SK-N-SH (cell line): ENCODE measurements around the gene DIRAS1. TPM values are rescaled to one million over a fixed set of nuclear protein-coding genes. Genes with fewer than 3 reads are reported as not detected.

Experiments used
- CTCF ChIA-PET: fragments of 300-600, 350-600 bp; formaldehyde crosslinking; extraction: SDS; loops from one replicate; lab custom pipeline; 2021; lab: Yijun Ruan, JAX
- POLR2A ChIA-PET: fragments of 350-600 bp; sonication (Branson Sonifier 250); formaldehyde crosslinking; extraction: SDS; loops from one replicate; lab custom pipeline; 2020; ENCODE audit warnings: antibody characterized with exemption, inconsistent platforms; lab: Yijun Ruan, JAX
- DNase-seq: peaks from one replicate; pipeline ENCODE4 v3.0.0; 2012
- H2AFZ ChIP-seq: fragments of 200-600 bp; sonication (generic); 2 replicates; pipeline ENCODE4 v1.8.1; 2016; ENCODE audit warnings: antibody characterized with exemption, mild to moderate bottlenecking, low read depth
- H3F3A ChIP-seq: fragments of 200-600 bp; sonication (generic); replicated peaks from 2 replicates; pipeline ENCODE3; 2016; ENCODE audit warnings: antibody characterized with exemption, mild to moderate bottlenecking; ENCODE audit not compliant: insufficient read depth
- H3K27ac ChIP-seq, 2 experiments: fragments of 200-500 bp in 1 of 2; fragments of 200-600 bp in 1 of 2; sonication (Bioruptor generic) in 1 of 2; sonication (generic), shearing (Covaris generic) in 1 of 2; 2 replicates each; pipeline versions ENCODE4 v1.5.1 to v1.6.1; 2014 to 2016; ENCODE audit warnings: low read depth in 2 of 2, inconsistent platforms in 1 of 2, low read length in 1 of 2, mild to moderate bottlenecking in 1 of 2, mixed read lengths in 1 of 2
- H3K27me3 ChIP-seq: fragments of 200-600 bp; sonication (generic), shearing (Covaris generic); 2 replicates; pipeline ENCODE4 v1.6.1; 2016; ENCODE audit warnings: mixed run types; ENCODE audit not compliant: insufficient read depth
- H3K36me3 ChIP-seq, 2 experiments: fragments of 200-500 bp in 1 of 2; fragments of 200-600 bp in 1 of 2; sonication (Bioruptor generic) in 1 of 2; sonication (generic) in 1 of 2; replicated peaks in 1 of 2; 2 replicates each; pipeline versions ENCODE3 to v1.5.1; 2014 to 2016; ENCODE audit warnings: low read length in 1 of 2, mild to moderate bottlenecking in 1 of 2; ENCODE audit not compliant: insufficient read depth in 2 of 2, control insufficient read depth in 1 of 2
- H3K4me1 ChIP-seq, 2 experiments: fragments of 200-500 bp in 1 of 2; fragments of 200-600 bp in 1 of 2; sonication (Bioruptor generic) in 1 of 2; sonication (generic), shearing (Covaris generic) in 1 of 2; 2 replicates each; pipeline versions ENCODE4 v1.5.1 to v1.6.1; 2014 to 2016; ENCODE audit warnings: low read depth in 1 of 2, low read length in 1 of 2, mixed run types in 1 of 2; ENCODE audit not compliant: insufficient read depth in 2 of 2, control insufficient read depth in 1 of 2
- H3K4me2 ChIP-seq: fragments of 200-600 bp; sonication (generic), shearing (Covaris generic); 2 replicates; pipeline ENCODE4 v1.6.1; 2017; ENCODE audit warnings: mixed run types
- H3K4me3 ChIP-seq, 2 experiments: fragments of 200-500 bp in 1 of 2; fragments of 200-600 bp in 1 of 2; sonication (Bioruptor generic) in 1 of 2; sonication (generic), shearing (Covaris generic) in 1 of 2; 2 replicates each; pipeline versions ENCODE4 v1.5.1 to v1.8.1; 2014 to 2016; ENCODE audit warnings: low read depth in 2 of 2, inconsistent platforms in 1 of 2, low read length in 1 of 2, mild to moderate bottlenecking in 1 of 2, mixed read lengths in 1 of 2, moderate library complexity in 1 of 2
- H3K79me2 ChIP-seq: fragments of 200-600 bp; sonication (generic); 2 replicates; pipeline ENCODE4 v1.8.1; 2017; ENCODE audit warnings: mild to moderate bottlenecking; ENCODE audit not compliant: insufficient read depth
- H3K9ac ChIP-seq: fragments of 200-600 bp; sonication (generic); 2 replicates; pipeline ENCODE4 v1.6.1; 2017; ENCODE audit warnings: mixed run types
- H3K9me2 ChIP-seq: fragments of 200-600 bp; sonication (generic); 2 replicates; pipeline ENCODE4 v1.6.1; 2017; ENCODE audit warnings: mixed run types
- H3K9me3 ChIP-seq: fragments of 200-600 bp; sonication (generic); 2 replicates; pipeline ENCODE4 v1.6.1; 2017; ENCODE audit warnings: mixed run types, mild to moderate bottlenecking, moderate library complexity
- H4K20me1 ChIP-seq: fragments of 200-600 bp; sonication (generic); 2 replicates; pipeline ENCODE4 v1.6.1; 2017; ENCODE audit warnings: mild to moderate bottlenecking, mixed run types; ENCODE audit not compliant: insufficient read depth
- CHD2 ChIP-seq: fragments of 150-350 bp; IDR thresholded peaks from 2 replicates; pipeline ENCODE4 v1.6.1; 2018; ENCODE audit warnings: low read length; ENCODE audit not compliant: partially characterized antibody
- FOSL2 ChIP-seq: IDR thresholded peaks from 2 replicates; pipeline ENCODE4 v1.4.0; 2012; ENCODE audit warnings: low read depth, mild to moderate bottlenecking, moderate library complexity, borderline replicate concordance
- FOXJ3 ChIP-seq: sonication (generic); formaldehyde crosslinking; IDR thresholded peaks from 2 replicates; pipeline ENCODE4 v1.5.1; 2020; ENCODE audit warnings: mild to moderate bottlenecking, missing genetic modification reagents
- GATA2 ChIP-seq: sonication (generic); formaldehyde crosslinking; IDR thresholded peaks from 2 replicates; pipeline ENCODE4 v1.5.0; 2020; ENCODE audit warnings: mild to moderate bottlenecking, missing genetic modification reagents
- JUND ChIP-seq: IDR thresholded peaks from 2 replicates; pipeline ENCODE4 v1.4.0; 2012
- MEF2A ChIP-seq: IDR thresholded peaks from 2 replicates; pipeline ENCODE4 v1.4.0; 2012; ENCODE audit warnings: low read depth, borderline replicate concordance
- NRF1 ChIP-seq: IDR thresholded peaks from 2 replicates; pipeline ENCODE4 v1.6.1; 2012; ENCODE audit warnings: low read depth, mild to moderate bottlenecking, low read length
- PBX3 ChIP-seq: IDR thresholded peaks from 2 replicates; pipeline ENCODE4; 2012
- RCOR1 ChIP-seq: fragments of 150-350 bp; IDR thresholded peaks from 2 replicates; pipeline ENCODE4 v1.6.1; 2017; ENCODE audit warnings: antibody characterized with exemption, low read length
- RFX5 ChIP-seq: IDR thresholded peaks from 2 replicates; pipeline ENCODE4 v1.6.1; 2012; ENCODE audit warnings: mild to moderate bottlenecking, improper control_type of control experiment, low read length
- SIN3A ChIP-seq: IDR thresholded peaks from 2 replicates; pipeline ENCODE4 v1.6.1; 2012; ENCODE audit warnings: low read depth, mild to moderate bottlenecking, low read length, moderate library complexity, borderline replicate concordance
- TAF1 ChIP-seq: IDR thresholded peaks from 2 replicates; pipeline ENCODE4 v1.6.1; 2012; ENCODE audit warnings: low read depth, mild to moderate bottlenecking, low read length, moderate library complexity, borderline replicate concordance
- TEAD4 ChIP-seq: IDR thresholded peaks from 2 replicates; pipeline ENCODE4 v1.4.0; 2012; ENCODE audit warnings: mild to moderate bottlenecking, borderline replicate concordance; ENCODE audit not compliant: insufficient read depth
- WGBS: methylation state at CpG from one replicate; pipeline ENCODE4 v1.1.6; 2017; ENCODE audit warnings: low lambda C conversion rate; 5-methylcytosine and 5-hydroxymethylcytosine counted together
- polyA plus RNA-seq, 3 experiments: library from polyadenylated mRNA; depleted of rRNA; stranded (reverse); fragments of >200 nt; gene quantifications; 2 replicates each; pipeline ENCODE4 v1.2.3, GENCODE V29; 2012
- TF ChIP-seq, protein P1 (sequence below): IDR thresholded peaks from 2 replicates; pipeline ENCODE4 v1.4.0; 2012; ENCODE audit warnings: low read depth
- TF ChIP-seq, protein P2 (sequence below): IDR thresholded peaks from 2 replicates; pipeline ENCODE4 v1.4.0; 2012; ENCODE audit warnings: low read depth, borderline replicate concordance
- TF ChIP-seq, protein P3 (sequence below): fragments of 200-600 bp; sonication (generic); IDR thresholded peaks from 2 replicates; pipeline ENCODE4 v1.6.1; 2017; ENCODE audit warnings: antibody characterized with exemption, mild to moderate bottlenecking, moderate library complexity

The DIRAS1 gene
- polyA plus RNA-seq, 1 of the 3 experiments (the other 2 are of a cell fraction), result 9.0 TPM

DNA sequence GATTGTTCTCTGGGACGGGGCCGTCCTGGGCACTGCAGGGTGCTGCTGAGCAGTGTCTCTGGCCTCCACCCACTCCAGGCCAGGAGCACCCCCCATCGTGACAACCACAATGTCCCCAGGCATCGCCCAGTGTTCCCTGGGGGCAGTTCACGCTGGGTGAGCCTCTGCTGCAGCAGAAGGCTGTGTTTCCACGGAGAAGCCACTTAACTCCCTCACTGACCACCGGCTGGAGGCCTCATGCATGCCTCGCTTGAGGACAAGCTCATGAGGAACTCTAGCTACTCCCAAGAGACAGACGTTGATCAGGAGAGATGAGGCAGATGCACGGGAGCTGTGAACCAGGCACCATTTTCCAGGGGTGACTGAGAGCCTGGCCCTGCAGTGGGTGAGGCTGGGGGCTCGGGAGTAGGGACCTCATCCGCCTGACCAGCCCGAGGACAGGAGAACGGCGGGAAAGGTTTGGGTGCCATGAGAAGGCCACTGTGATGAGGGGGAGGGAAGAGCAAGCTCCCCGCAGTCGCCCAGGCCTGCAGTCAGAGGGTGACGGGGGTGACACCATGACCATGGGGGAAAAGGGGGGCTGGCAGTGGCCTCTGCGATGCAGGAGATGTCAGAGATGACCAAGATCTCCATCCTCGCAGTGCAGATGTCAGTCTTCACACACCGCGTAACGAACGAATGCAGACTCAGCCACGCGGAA lies 13.6 kb upstream of the DIRAS1 start:
- no peak for DNase-seq
- no peak for TF ChIP-seq TAF1
- TF ChIP-seq, protein P1, sequence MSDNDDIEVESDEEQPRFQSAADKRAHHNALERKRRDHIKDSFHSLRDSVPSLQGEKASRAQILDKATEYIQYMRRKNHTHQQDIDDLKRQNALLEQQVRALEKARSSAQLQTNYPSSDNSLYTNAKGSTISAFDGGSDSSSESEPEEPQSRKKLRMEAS, result no peak
- TF ChIP-seq FOSL2, result no peak
- TF ChIP-seq CHD2, result no peak
- no peak for TF ChIP-seq SIN3A
- TF ChIP-seq MEF2A, result no peak
- TF ChIP-seq RFX5, result no peak
- no peak for TF ChIP-seq GATA2 (CRISPR knock-in tag)
- TF ChIP-seq, protein P2, sequence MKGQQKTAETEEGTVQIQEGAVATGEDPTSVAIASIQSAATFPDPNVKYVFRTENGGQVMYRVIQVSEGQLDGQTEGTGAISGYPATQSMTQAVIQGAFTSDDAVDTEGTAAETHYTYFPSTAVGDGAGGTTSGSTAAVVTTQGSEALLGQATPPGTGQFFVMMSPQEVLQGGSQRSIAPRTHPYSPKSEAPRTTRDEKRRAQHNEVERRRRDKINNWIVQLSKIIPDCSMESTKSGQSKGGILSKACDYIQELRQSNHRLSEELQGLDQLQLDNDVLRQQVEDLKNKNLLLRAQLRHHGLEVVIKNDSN, result no peak
- TF ChIP-seq FOXJ3 (CRISPR knock-in tag), result no peak
- TF ChIP-seq PBX3, result no peak
- Histone ChIP-seq H3K4me3 (no peak overlapping the region), H3K27me3 (no peaks in the 10 kb centered on the region), H4K20me1 (no peaks in the 10 kb centered on the region), H3K9me2 (no peaks in the 10 kb centered on the region), H3K9me3 (no peaks in the 10 kb centered on the region), H2AFZ (no peak overlapping the region), H3K4me2 (no peak overlapping the region), H3K9ac (no peak overlapping the region), H3K4me1 (peaks cover 0 to 5% of the 10 kb centered on the region in 2 experiments; a peak in 1 of 4 replicates), H3K27ac (no peak overlapping the region), H3K36me3 (peaks cover 2 to 30% of the 10 kb centered on the region in 2 experiments), H3K79me2 (peaks cover 15% of the 10 kb centered on the region), H3F3A (no peaks in the 10 kb centered on the region)
- ChIA-PET CTCF (interaction anchor here (1.5 to 2.3 kb wide), 2 partner anchors 15 to 86 kb away, joined by 3 to 9 read pairs; no protein-coding TSS in a partner anchor), POLR2A (no interaction called here)
- WGBS, result 94% methylated on average over 20 of the region's 26 CpGs

- Histone ChIP-seq H3K79me2 (peaks cover 15% of the 10 kb centered on the region), H3K27ac (no peak overlapping the region), H4K20me1 (no peaks in the 10 kb centered on the region), H3K4me2 (no peak overlapping the region), H3K27me3 (no peaks in the 10 kb centered on the region), H3K9me3 (no peaks in the 10 kb centered on the region), H3F3A (no peaks in the 10 kb centered on the region), H3K9ac (no peak overlapping the region), H2AFZ (no peak overlapping the region), H3K4me1 (peaks cover 0 to 2% of the 10 kb centered on the region in 2 experiments; a peak in 1 of 4 replicates), H3K4me3 (no peak overlapping the region), H3K9me2 (no peaks in the 10 kb centered on the region), H3K36me3 (peaks cover 2 to 30% of the 10 kb centered on the region in 2 experiments)
- whole genome bisulfite sequencing, result 93% methylated on average over 35 of the region's 35 CpGs
- no peak for TF ChIP-seq RCOR1
- TF ChIP-seq, protein P3, sequence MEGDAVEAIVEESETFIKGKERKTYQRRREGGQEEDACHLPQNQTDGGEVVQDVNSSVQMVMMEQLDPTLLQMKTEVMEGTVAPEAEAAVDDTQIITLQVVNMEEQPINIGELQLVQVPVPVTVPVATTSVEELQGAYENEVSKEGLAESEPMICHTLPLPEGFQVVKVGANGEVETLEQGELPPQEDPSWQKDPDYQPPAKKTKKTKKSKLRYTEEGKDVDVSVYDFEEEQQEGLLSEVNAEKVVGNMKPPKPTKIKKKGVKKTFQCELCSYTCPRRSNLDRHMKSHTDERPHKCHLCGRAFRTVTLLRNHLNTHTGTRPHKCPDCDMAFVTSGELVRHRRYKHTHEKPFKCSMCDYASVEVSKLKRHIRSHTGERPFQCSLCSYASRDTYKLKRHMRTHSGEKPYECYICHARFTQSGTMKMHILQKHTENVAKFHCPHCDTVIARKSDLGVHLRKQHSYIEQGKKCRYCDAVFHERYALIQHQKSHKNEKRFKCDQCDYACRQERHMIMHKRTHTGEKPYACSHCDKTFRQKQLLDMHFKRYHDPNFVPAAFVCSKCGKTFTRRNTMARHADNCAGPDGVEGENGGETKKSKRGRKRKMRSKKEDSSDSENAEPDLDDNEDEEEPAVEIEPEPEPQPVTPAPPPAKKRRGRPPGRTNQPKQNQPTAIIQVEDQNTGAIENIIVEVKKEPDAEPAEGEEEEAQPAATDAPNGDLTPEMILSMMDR, result no peak
- TF ChIP-seq, protein P2, result no peak
- no peak for TF ChIP-seq TAF1
- no peak for TF ChIP-seq TEAD4
- no peak for TF ChIP-seq JUND
- no peak for TF ChIP-seq SIN3A
- TF ChIP-seq PBX3, result no peak
- no peak for TF ChIP-seq NRF1
- ChIA-PET POLR2A (no interaction called here), CTCF (interaction anchor here (0.6 to 2.3 kb wide), 3 partner anchors 15 to 86 kb away, joined by 3 to 9 read pairs (median 4); no protein-coding TSS in a partner anchor)
- DNase-seq, result no peak
Measured at GRCh38 chr19:2733930-2734588, 12.9 kb upstream of the DIRAS1 start.
